Naive thymus-derived CD4-positive, alpha-beta T cell (primary cell): ENCODE data around the gene KIF18B. TPM values are rescaled to one million over a fixed set of nuclear protein-coding genes. Genes with fewer than 3 reads are reported as not detected.
A peak's percentile ranks its signal among the peaks of the same experiment; 100 is the strongest.

ENCODE experiments used
- ATAC-seq: fragments of 150-1000 bp; cut with Tn5 transposase; 2 replicates; pipeline ENCODE4 v1.10.0; 2021; ENCODE audit warnings: mild to moderate bottlenecking, moderate library complexity
- CTCF ChIA-PET: fragments of 350-600 bp; sonication (Branson Sonifier 250); formaldehyde crosslinking; loops from one replicate; lab custom pipeline; 2021; ENCODE audit warnings: antibody characterized with exemption; lab: Charles Lee
- POLR2A ChIA-PET: fragments of 350-600 bp; sonication (Branson Sonifier 250); formaldehyde crosslinking; loops from one replicate; lab custom pipeline; 2021; ENCODE audit warnings: antibody characterized with exemption, inconsistent platforms; lab: Charles Lee
- DNase-seq, 9 donors: peaks; one replicate each; pipeline versions ENCODE4 v3.0.0 to v3.0.0-alpha.2; 2020 to 2022; ENCODE audit warnings: mixed read lengths in 1 of 9
- H3K27ac ChIP-seq: one replicate; pipeline ENCODE4 v1.7.0; 2013; ENCODE audit warnings: mild to moderate bottlenecking, low read depth, low read length, moderate library complexity
- H3K27me3 ChIP-seq, 2 donors: one replicate each; pipeline ENCODE4 v1.7.0; 2013; ENCODE audit warnings: low read length in 2 of 2, mild to moderate bottlenecking in 2 of 2, moderate library complexity in 2 of 2; ENCODE audit not compliant: control insufficient read depth in 2 of 2, insufficient read depth in 2 of 2
- H3K36me3 ChIP-seq, 3 experiments: 1 replicate in 2 of 3; 2 replicates in 1 of 3; pipeline ENCODE4 v1.7.0; 2013; ENCODE audit warnings: low read length in 3 of 3, mild to moderate bottlenecking in 3 of 3, moderate library complexity in 1 of 3; ENCODE audit not compliant: insufficient read depth in 3 of 3, control insufficient read depth in 2 of 3
- H3K4me1 ChIP-seq, 2 donors: one replicate each; pipeline ENCODE4 v1.7.0; 2013; ENCODE audit warnings: low read length in 2 of 2, mild to moderate bottlenecking in 2 of 2, moderate library complexity in 1 of 2; ENCODE audit not compliant: control insufficient read depth in 2 of 2, insufficient read depth in 2 of 2
- H3K4me3 ChIP-seq: 2 replicates; pipeline ENCODE4 v1.7.0; 2013; ENCODE audit warnings: mild to moderate bottlenecking, low read length
- H3K9me3 ChIP-seq, 3 experiments: 1 replicate in 2 of 3; 2 replicates in 1 of 3; pipeline ENCODE4 v1.7.0; 2013; ENCODE audit warnings: low read length in 3 of 3; ENCODE audit not compliant: control insufficient read depth in 2 of 3
- H3K27ac Mint-ChIP-seq, 9 donors: one replicate each; pipeline ENCODE4 v1.8.0; 2020 to 2022; ENCODE audit warnings: mixed read lengths in 9 of 9, mild to moderate bottlenecking in 8 of 9, moderate library complexity in 5 of 9, inconsistent platforms in 2 of 9
- H3K27me3 Mint-ChIP-seq, 5 donors: one replicate each; pipeline ENCODE4 v1.8.0; 2021 to 2022; ENCODE audit warnings: mixed read lengths in 5 of 5, mild to moderate bottlenecking in 1 of 5
- H3K36me3 Mint-ChIP-seq, 5 donors: one replicate each; pipeline ENCODE4 v1.8.0; 2020 to 2022; ENCODE audit warnings: mixed read lengths in 5 of 5, mild to moderate bottlenecking in 3 of 5, inconsistent platforms in 1 of 5
- H3K4me1 Mint-ChIP-seq, 7 donors: one replicate each; pipeline ENCODE4 v1.8.0; 2020 to 2022; ENCODE audit warnings: mixed read lengths in 7 of 7, mild to moderate bottlenecking in 3 of 7, inconsistent platforms in 1 of 7
- H3K4me3 Mint-ChIP-seq, 10 donors: one replicate each; pipeline ENCODE4 v1.8.0; 2020 to 2022; ENCODE audit warnings: mild to moderate bottlenecking in 10 of 10, mixed read lengths in 10 of 10, moderate library complexity in 6 of 10, inconsistent platforms in 2 of 10
- H3K9me3 Mint-ChIP-seq, 11 donors: one replicate each; pipeline ENCODE4 v1.8.0; 2020 to 2022; ENCODE audit warnings: mixed read lengths in 11 of 11, mild to moderate bottlenecking in 4 of 11, inconsistent platforms in 1 of 11, moderate library complexity in 1 of 11
- intact Hi-C, 2 donors: fragments of 100-400 bp; cut with micrococcal nuclease; formaldehyde crosslinking; loops; one replicate each; pipeline ENCODE4 v1.15.1; 2023
- polyA plus RNA-seq, 2 donors: library from polyadenylated mRNA; unstranded; fragments of 300-500 nt; fragmentation: Illumina TruSeq; gene quantifications; one replicate each; pipeline ENCODE4 v1.2.3, GENCODE V29; 2021
- total RNA-seq, 6 experiments: library from RNA in 5 of 6; stranded (reverse) in 5 of 6; gene quantifications; 1 replicate in 5 of 6; 2 replicates in 1 of 6; pipeline ENCODE4 v1.2.3 and lab custom pipeline; 2021 to 2026

The KIF18B gene
- total and polyA plus RNA-seq, 7 experiments from 2014 or later = 0.17 to 57.2 TPM; not detected in 5

GRCh38 chr17:44907729-44908470, 39.7 kb downstream of the KIF18B start:
- CTCF ChIA-PET = no interaction called here
- H3K4me1 Mint-ChIP-seq = peaks cover 0 to 17% (median 9%) of the 10 kb centered on the region in 7 donors

GRCh38 chr17:44906763-44907728, 40.5 kb downstream of the KIF18B start:
- no peak overlapping the region for H3K4me3 Mint-ChIP-seq
- DNase-seq (no peak), ATAC-seq (no peak)
- H3K27me3 Mint-ChIP-seq = peaks cover 0 to 14% (median 12%) of the 10 kb centered on the region in 5 donors
- POLR2A ChIA-PET = no interaction called here
- Histone ChIP-seq H3K9me3 (no peaks in the 10 kb centered on the region), H3K36me3 (no peaks in the 10 kb centered on the region), H3K27ac (no peak overlapping the region), H3K4me3 (no peak overlapping the region), H3K4me1 (peaks cover 0 to 5% of the 10 kb centered on the region in 2 donors), H3K27me3 (no peaks in the 10 kb centered on the region)
- H3K27ac Mint-ChIP-seq = no peak overlapping the region
- H3K36me3 Mint-ChIP-seq = no peaks in the 10 kb centered on the region
- peaks cover 0 to 16% (median 6%) of the 10 kb centered on the region in 7 donors for H3K4me1 Mint-ChIP-seq
- CTCF ChIA-PET = no interaction called here
- intact Hi-C loops = no loop called here
- H3K9me3 Mint-ChIP-seq = peaks cover 0 to 1% (median 0%) of the 10 kb centered on the region in 11 donors

More at GRCh38 chr17:44907729-44908470, 39.7 kb downstream of the KIF18B start:
- Histone ChIP-seq H3K27ac (no peak overlapping the region), H3K36me3 (no peaks in the 10 kb centered on the region), H3K9me3 (no peaks in the 10 kb centered on the region), H3K4me3 (no peak overlapping the region), H3K4me1 (peaks cover 0 to 5% of the 10 kb centered on the region in 2 donors), H3K27me3 (no peaks in the 10 kb centered on the region)
- Mint-ChIP-seq H3K9me3 (peaks cover 0 to 1% (median 0%) of the 10 kb centered on the region in 11 donors), H3K27ac (no peak overlapping the region), H3K27me3 (peaks cover 6 to 21% (median 18%) of the 10 kb centered on the region in 5 donors), H3K36me3 (no peaks in the 10 kb centered on the region), H3K4me3 (no peak overlapping the region)
- DNase-seq (no peak), ATAC-seq (no peak)
- POLR2A ChIA-PET = no interaction called here
- intact Hi-C loops = no loop called here

GRCh38 chr17:44906010-44906646, 41.4 kb downstream of the KIF18B start:
- POLR2A ChIA-PET = no interaction called here
- CTCF ChIA-PET = no interaction called here
- Mint-ChIP-seq H3K27ac (no peak overlapping the region), H3K27me3 (peaks cover 0 to 14% (median 12%) of the 10 kb centered on the region in 5 donors), H3K4me1 (peaks cover 0 to 13% (median 6%) of the 10 kb centered on the region in 7 donors), H3K4me3 (no peak overlapping the region), H3K36me3 (no peaks in the 10 kb centered on the region), H3K9me3 (peaks cover 0 to 1% (median 0%) of the 10 kb centered on the region in 11 donors)
- Histone ChIP-seq H3K9me3 (no peaks in the 10 kb centered on the region), H3K27me3 (no peaks in the 10 kb centered on the region), H3K4me3 (no peak overlapping the region), H3K4me1 (peaks cover 0 to 5% of the 10 kb centered on the region in 2 donors), H3K27ac (no peak overlapping the region), H3K36me3 (no peaks in the 10 kb centered on the region)
- ATAC-seq = peak; percentile 54
- DNase-seq = no peak
- intact Hi-C loops = no loop called here

- Histone ChIP-seq H3K36me3 (no peaks in the 10 kb centered on the region), H3K4me3 (no peak overlapping the region), H3K27ac (no peak overlapping the region), H3K4me1 (no peaks in the 10 kb centered on the region), H3K9me3 (no peaks in the 10 kb centered on the region), H3K27me3 (no peaks in the 10 kb centered on the region)
- CTCF ChIA-PET = interaction anchor here (0.6 to 0.8 kb wide), 2 partner anchors 160 to 523 kb away, joined by 3 to 6 read pairs; no protein-coding TSS in a partner anchor
- intact Hi-C loops = no loop called here
- H3K4me3 Mint-ChIP-seq = no peak overlapping the region
- H3K27me3 Mint-ChIP-seq = peaks cover 0 to 14% (median 8%) of the 10 kb centered on the region in 5 donors
- peaks cover under 1 to 11% (median 2%) of the 10 kb centered on the region in 7 donors for H3K4me1 Mint-ChIP-seq
- POLR2A ChIA-PET = interaction anchor here (0.5 kb wide), 1 partner anchor 40 kb away, joined by 3 read pairs; no protein-coding TSS in a partner anchor
- H3K36me3 Mint-ChIP-seq = no peaks in the 10 kb centered on the region
- DNase-seq = no peak
- ATAC-seq = no peak
- no peaks in the 10 kb centered on the region for H3K9me3 Mint-ChIP-seq
- H3K27ac Mint-ChIP-seq = no peak overlapping the region
Observed at GRCh38 chr17:44905006-44906000, 42.3 kb downstream of the KIF18B start.

GRCh38 chr17:44904001-44904984, 43.3 kb downstream of the KIF18B start:
- Histone ChIP-seq H3K36me3 (no peaks in the 10 kb centered on the region), H3K27me3 (no peaks in the 10 kb centered on the region), H3K9me3 (no peaks in the 10 kb centered on the region), H3K4me3 (no peak overlapping the region), H3K27ac (no peak overlapping the region), H3K4me1 (peaks cover 5 to 6% of the 10 kb centered on the region in 2 donors)
- POLR2A ChIA-PET = interaction anchor here (0.6 kb wide), 1 partner anchor 39 kb away, joined by 4 read pairs; no protein-coding TSS in a partner anchor
- Mint-ChIP-seq H3K27me3 (peaks cover 0 to 22% (median 8%) of the 10 kb centered on the region in 5 donors), H3K4me1 (peaks cover 9 to 15% (median 12%) of the 10 kb centered on the region in 7 donors), H3K4me3 (no peak overlapping the region), H3K27ac (no peak overlapping the region), H3K36me3 (no peaks in the 10 kb centered on the region), H3K9me3 (peaks cover 0 to 4% (median 0%) of the 10 kb centered on the region in 11 donors)
- intact Hi-C loops = no loop called here
- CTCF ChIA-PET = interaction anchor here (0.8 kb wide), 1 partner anchor 161 kb away, joined by 6 read pairs; no protein-coding TSS in a partner anchor
- no peak for ATAC-seq
- DNase-seq = no peak
